ENCODE measurements around the gene USP21.
"Not testable (repeated sequence)": the region's sequence is repeated elsewhere in the genome, so short reads cannot be mapped to it uniquely, and the experiment has no call there.

The USP21 gene

GRCh38 chr1:161159087-161159912, at the start of gene USP21:
Gene USP21 (plus strand): TSS chr1:161159500. CDS start chr1:161160641, 1,141 bp downstream.
- peak; percentile 34 for DNase-seq (ENCODE audit: low read depth)

- DNase-seq (ENCODE audit: low read depth) = no peak
These were observed 48.2 kb upstream of the USP21 start for GRCh38 chr1:161111117-161111516.

GRCh38 chr1:161111527-161111926, 47.8 kb upstream of the USP21 start:
- DNase-seq (ENCODE audit: low read depth) = no peak

- DNase-seq (ENCODE audit: low read depth) = no peak
These were observed 45.4 kb upstream of the USP21 start for GRCh38 chr1:161113915-161114314.

- DNase-seq (ENCODE audit: low read depth) = no peak
These were observed 44.7 kb upstream of the USP21 start for GRCh38 chr1:161114556-161114955.

- no peak for DNase-seq (ENCODE audit: low read depth)
These were observed 44.1 kb upstream of the USP21 start for GRCh38 chr1:161115132-161115711.

- not testable (repeated sequence) for DNase-seq (ENCODE audit: low read depth)
These were observed 43.3 kb upstream of the USP21 start for GRCh38 chr1:161115961-161116360.

GRCh38 chr1:161117759-161118581, 41.3 kb upstream of the USP21 start, which contains the start of the genes NIT1 and PFDN2:
Gene NIT1 (plus strand): TSS chr1:161118105. CDS start chr1:161118177, 72 bp downstream.
Gene PFDN2 (minus strand): TSS chr1:161118037. CDS start chr1:161118026, 11 bp downstream.
- DNase-seq (ENCODE audit: low read depth) = no peak

GRCh38 chr1:161119092-161119903, 40.0 kb upstream of the USP21 start:
- DNase-seq (ENCODE audit: low read depth) = no peak

GRCh38 chr1:161121042-161121650, 38.2 kb upstream of the USP21 start:
- no peak for DNase-seq (ENCODE audit: low read depth)

- no peak for DNase-seq (ENCODE audit: low read depth)
These were observed 37.5 kb upstream of the USP21 start for GRCh38 chr1:161121834-161122233.

GRCh38 chr1:161122967-161123366, 36.3 kb upstream of the USP21 start:
- DNase-seq (ENCODE audit: low read depth) = no peak

GRCh38 chr1:161127649-161128048, 31.7 kb upstream of the USP21 start:
- DNase-seq (ENCODE audit: low read depth) = no peak

- DNase-seq (ENCODE audit: low read depth) = no peak
These were observed 30.5 kb upstream of the USP21 start for GRCh38 chr1:161128591-161129420.

GRCh38 chr1:161130266-161130665, 29.0 kb upstream of the USP21 start:
- DNase-seq (ENCODE audit: low read depth) = no peak

GRCh38 chr1:161131523-161132409, 27.5 kb upstream of the USP21 start:
- DNase-seq (ENCODE audit: low read depth) = no peak

- DNase-seq (ENCODE audit: low read depth) = peak; percentile 90
These were observed 26.7 kb upstream of the USP21 start, which contains the start of gene DEDD for GRCh38 chr1:161132410-161133219. Gene DEDD (minus strand): TSS chr1:161132667. CDS start chr1:161124462, 8,205 bp downstream.

GRCh38 chr1:161133220-161133740, 26.0 kb upstream of the USP21 start:
- DNase-seq (ENCODE audit: low read depth) = no peak

Data from GM04503 (cell line).